Activated CD4-positive, CD25-positive, alpha-beta regulatory T cell treated with anti-CD3 and anti-CD28 coated beads, Interleukin-2, amount 50 U/mL, for 72 hours (primary cell): ENCODE data around the gene CDA.

Source experiments
- DNase-seq: peaks from one replicate; pipeline ENCODE4 v3.0.0; 2021

CDA gene

DNA sequence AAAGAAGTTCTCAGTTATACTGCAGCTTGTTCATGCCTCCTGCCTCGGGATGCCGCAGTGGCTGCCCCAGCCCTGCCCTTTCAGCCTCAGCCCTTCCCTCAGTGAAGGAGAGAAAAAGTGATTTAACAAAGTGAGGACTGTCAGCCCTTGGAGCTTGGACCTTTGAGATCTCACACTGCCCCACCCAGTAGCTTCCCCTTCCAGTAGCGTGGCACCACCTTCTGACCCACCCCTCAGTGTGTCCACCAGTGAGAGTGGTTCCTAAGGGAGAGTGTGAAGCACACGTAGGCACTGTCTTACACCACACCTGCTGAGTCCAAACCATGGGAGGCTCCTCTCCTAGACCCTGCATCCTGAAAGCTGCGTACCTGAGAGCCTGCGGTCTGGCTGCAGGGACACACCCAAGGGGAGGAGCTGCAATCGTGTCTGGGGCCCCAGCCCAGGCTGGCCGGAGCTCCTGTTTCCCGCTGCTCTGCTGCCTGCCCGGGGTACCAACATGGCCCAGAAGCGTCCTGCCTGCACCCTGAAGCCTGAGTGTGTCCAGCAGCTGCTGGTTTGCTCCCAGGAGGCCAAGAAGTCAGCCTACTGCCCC is at the start of gene CDA:
Gene CDA, plus strand, starts transcription at position 464 of the 592 bp plus-strand sequence. Its CDS starts 33 bp downstream, at position 497.
- no peak for DNase-seq

DNA sequence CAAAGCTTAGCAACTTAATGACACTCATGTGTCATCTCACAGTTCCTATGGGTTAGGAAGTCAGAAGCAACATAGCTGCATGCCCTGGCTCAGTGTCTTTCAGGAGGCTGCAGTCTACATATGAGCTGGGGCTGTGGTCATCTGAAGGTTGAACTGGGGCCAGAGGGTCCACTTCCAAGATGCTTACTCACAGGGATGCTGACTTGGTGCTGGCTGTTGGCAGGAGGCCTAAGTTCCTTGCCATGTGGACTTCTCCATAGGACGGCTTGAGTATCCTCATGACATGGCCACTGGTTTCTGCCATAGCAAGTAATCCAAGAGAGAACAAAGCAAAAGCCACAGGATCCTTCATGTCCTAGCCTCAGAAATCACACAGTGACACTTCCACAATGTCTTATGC is 48.6 kb upstream of the CDA start:
- DNase-seq: no peak

DNA sequence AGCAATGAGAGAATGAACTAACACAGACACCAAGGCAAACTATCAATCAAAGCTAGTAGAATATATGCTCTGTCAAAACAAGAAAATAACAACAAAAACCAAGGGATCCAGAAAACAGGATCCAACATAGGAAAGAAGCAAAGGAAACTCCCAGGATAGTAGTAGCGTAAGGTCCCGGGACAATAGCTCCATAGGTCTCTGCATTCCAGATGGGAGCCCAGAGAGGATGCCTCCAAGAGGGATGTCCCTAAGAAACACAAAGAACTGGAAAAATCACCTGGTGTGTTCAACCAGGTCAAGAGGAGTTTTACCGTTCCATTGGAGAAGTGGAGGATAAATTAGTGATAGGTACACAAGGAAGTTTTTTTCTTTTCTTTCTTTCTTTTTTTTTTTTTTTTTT is 42.3 kb upstream of the CDA start:
- DNase-seq: no peak

DNA sequence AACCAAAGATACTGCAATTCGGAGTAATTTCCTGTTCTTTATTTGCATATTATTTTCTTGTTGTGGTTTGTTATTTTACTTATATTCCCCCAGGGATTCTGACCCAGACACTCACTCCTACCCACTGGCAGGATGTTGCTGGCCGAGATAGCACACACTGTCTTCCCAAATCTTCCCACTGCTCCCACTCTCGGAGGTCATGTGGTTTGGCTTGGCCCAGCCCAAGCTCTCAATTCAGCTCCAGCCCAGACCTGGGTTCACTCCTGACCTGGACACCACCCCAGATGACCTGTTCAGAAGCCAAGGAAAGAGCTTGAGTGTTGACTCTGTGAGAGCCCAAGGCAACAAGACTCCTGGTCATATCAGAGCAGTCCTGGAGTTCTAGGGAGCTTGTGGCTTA is 37.7 kb upstream of the CDA start:
- no peak for DNase-seq

DNA sequence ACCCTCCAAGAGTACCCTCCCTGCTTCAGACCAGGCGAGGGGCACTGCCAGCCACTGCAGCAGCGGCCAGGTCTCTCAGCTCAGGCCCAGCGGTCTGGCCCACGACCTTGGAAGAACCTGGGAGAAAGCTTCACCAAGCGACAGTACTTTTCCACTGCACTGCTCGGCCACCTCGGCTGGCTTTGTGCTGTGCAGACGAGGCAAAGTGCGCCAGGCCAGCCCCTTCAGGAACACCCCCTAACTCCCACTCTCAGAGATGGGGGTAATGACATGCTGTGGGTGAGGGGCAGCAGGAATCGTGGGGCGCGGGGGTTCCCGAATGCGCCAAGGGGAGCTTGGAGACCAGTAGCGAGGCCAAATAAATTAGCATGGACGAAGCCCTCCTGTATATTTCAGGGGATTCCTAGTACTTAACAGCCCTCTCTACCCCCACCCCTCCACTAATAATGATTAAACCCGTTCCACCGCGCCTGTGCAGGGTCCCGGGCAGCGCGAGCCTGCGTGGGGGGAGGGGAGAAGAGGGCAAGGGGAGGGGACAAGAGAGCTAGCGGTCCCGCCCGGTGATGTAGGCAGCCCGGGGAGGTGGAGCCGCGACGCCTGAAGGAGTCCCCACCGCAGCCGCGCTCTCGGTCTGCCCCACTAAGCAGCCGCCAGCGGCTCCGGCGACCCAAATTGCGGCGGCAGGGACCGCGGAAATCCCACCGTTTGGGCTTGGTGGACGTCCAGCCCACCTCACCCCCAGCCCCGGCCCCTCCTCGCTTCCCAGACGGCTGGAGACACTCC is 36.8 kb upstream of the CDA start, which contains the start of gene FAM43B:
Gene FAM43B, plus strand, starts transcription at position 629 of the 783 bp plus-strand sequence. CDS start 401 bp downstream, outside the sequence.
- no peak for DNase-seq

DNA sequence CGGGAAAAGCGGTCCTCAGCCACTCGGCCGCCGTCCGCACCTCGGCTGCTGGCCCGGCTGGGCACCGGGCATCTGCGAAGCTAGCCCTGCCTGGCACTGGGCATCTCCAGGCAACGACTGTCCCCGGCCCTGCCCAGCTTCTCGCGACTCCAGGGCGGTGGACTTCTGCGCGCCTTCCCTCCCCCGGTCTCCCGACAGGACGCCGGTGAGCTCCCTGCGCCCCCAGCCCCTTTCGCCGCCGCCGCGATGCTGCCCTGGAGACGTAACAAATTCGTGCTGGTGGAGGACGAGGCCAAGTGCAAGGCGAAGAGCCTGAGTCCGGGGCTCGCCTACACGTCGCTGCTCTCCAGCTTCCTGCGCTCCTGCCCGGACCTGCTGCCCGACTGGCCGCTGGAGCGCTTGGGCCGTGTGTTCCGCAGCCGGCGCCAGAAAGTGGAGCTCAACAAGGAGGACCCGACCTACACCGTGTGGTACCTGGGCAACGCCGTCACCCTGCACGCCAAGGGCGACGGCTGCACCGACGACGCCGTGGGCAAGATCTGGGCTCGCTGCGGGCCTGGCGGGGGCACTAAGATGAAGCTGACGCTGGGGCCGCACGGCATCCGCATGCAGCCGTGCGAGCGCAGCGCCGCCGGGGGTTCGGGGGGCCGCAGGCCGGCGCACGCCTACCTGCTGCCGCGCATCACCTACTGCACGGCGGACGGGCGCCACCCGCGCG is 36.0 kb upstream of the CDA start:
- no peak for DNase-seq

DNA sequence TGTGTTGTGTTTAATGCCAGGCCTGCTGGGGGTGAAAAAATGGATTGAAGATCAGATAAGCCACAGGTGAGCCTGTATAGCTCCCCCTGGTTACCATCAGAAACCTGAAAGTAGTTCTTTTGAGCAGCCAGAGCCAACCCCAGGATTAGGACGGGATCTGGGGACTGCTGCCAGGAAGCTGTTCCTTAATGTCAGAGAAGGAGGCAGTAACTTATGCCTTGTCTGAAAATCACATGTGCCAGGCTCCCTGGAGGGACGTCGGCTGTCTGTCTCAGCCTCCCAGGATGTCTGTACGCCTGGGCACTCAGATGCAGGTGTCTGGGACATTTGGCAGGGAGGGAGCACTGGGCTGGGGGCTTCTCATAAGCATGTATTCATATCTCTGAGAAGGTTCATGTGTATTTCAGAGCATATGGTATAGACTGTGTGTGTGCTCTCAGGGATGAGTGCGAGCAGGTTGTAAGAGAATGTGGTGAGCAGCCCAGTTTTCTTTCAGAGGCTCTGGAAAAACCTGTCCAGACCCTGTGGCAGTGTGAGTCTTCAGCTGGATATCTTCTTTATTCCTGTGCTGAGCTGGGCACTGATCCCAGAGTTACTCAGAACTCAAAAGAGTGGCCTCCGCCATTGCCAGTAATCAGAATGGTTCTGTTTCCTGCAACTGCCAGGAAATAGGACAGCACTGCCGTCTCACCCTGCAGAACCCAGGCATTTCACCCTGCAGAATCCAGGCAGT is 33.7 kb upstream of the CDA start:
- no peak for DNase-seq

DNA sequence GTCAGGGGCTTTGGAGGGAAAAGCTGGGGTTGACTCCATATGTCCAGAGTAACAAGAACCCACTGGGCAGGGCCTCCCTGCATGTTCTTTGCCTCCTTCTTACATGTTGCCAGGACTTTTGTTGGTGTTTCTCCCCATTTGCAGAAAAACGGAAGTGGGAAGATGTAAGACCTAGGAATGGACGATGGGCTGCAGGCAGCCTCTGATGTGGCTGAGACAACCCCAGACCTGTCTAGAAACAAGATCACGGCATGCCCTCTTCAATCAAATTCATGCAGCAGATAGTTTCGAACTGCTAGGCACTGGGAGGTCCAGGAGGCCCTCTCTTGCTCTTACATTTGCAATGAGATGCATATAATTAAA is 33.2 kb upstream of the CDA start:
- DNase-seq: no peak

DNA sequence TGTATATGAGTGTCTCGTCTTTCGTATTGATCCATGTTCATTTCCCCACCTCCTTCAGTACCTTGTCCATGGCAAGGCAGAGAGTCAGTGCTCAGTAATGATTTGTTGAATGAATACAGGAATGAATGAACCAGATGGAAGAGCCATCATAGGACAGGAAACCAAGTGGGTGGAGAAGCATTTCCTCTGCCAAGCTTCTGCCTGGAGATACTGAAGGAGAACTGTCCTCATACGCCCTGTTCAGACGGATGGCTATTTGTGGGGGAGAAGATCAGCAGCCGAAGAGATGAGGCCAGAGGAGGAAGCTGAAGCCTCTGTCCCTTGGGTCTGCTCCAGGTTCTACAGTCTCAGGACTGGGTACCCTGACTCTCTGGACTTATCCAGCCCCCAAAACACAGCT is 30.7 kb upstream of the CDA start:
- DNase-seq: no peak

DNA sequence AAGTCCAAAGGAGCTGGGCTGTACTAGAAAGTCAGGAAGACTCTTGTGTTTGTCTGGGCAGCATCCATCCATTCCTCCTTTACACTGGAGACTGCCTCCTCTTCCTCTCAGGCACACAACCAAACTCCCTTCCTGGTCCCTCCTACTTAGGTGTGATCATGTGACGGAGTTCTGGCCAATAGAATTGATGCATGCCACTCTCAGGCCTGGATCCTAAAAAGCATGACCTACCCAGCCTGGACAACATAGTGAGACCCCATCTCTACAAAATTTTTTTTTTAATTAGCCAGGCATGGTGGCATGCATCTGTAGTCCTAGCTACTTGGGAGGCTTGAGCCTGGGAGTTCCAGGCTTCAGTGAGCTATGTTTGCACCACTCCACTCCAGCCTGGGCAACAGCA is 27.9 kb upstream of the CDA start:
- DNase-seq: no peak

DNA sequence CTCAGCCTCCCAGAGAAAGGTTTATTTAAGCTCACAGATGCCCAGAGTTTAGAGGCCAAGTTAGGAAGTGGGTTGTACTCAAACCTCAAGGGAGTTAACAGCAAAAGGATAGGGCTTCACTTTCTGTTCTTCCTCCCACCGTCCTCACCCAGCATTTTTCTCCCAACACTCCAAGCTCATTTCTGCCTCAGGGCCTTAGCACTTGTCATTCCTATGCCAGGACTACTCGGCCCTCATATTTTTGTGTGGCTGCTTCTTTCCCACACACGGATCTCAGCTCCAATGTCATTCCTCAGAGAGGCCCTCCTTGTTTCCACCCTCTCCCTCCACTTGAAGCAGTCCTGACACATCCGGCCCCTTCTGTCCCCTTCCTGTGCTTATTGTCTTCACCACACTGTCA is 23.7 kb upstream of the CDA start:
- DNase-seq: no peak

DNA sequence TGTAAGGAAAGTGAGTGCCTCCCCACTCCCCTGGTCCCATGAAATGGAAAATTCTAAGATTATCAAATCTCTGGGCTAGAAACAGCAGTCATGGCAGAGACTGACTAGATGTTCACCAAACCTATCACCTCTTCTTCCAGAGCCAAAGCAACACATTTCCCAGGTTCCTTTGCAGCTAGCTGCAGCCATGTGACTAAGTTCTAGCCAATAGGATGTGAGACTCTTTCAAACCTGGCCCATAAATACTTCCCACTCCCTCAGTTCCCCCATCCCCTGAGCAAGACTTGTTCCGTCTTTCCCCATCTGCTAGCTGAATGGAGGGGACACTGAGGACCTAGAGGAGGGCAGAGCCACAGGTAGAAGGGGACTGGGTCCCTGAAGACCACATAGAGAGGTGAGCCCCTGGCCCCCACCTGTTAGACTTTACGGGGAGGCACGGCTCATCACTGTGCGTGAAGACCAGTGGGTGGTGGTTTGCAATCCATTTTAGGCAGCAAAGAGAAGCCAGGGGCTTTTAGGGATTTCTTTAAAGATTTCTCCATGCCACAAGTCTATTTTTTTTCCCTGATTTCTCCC is 19.3 kb upstream of the CDA start:
- no peak for DNase-seq

DNA sequence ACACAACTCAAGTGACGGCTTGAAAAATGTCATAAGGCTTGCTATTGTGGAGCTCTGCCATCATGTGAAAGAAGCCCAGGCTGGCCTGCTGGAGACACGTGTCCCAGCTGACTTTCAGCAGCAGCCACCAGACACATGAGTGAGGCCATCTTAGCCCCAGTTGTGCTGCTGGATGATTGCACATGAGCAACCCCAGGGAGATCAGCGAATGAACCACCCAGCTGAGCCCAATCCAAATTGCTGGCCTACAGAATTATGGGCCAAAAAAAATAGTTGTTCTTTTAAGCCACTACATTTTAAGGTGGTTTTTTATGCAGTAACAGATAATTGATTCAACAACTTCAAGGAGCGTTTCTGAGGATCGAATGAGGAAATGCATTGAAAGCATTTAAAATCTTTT is 17.5 kb upstream of the CDA start:
- DNase-seq: no peak

DNA sequence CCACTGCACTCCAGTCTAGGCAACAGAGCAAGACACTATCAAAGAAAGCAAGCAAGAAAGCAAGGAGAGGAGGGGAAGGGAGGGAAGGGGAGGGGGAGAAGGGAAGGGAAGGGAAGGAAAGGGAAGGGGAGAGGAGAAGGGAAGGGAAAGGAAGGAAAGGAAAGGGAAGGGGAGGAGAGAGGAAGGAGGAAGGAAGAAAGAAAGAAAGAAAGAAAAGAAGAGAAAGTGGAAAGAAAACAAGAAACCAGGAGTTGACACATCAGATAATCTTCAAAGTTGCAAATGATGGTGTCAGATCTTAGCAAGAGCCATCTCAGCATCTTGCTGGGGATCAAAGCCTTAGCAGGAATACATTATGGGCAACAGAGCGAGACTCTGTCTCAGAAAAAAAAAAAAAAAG is 14.9 kb upstream of the CDA start:
- DNase-seq: no peak

DNA sequence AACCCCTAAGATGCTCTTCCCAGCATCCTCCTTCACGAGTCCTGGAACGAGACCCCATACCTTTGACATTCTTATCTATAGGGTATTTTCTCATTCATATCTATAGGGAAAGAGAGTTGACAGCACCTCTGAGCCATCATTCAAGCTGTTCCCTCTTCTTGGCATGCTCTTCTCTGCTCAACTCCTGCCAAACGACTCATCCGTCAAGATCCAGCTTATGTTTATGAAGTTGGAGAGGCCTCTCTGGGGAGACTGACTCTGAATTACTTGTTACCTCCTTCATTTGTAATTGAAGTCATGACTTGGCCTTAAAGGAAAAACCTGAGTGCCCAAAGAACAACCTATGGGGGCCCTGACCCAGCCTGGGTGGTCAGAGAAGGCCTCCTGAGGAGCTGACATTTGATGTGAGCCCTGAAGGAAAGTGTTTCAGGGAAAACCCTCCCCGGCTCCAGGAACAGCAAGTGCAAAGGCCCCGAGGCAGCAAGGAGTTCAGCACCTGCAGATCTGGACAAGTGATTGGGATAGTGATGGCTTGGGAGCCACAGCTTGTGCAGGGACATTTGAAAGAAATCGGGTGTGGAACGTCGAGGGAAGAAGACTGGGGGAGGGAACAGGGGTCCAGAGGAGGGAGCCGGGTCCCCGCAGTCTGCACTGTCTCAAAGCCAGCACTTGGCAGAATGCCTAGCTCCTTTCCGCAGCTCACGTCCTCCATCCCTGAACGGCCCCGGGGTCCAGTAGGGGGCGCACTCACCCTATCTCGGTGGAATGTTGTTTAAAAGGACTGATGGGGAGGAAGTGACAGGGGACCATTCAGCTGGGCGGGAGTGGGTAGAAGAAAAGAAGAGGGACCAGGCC is 14.0 kb upstream of the CDA start:
- no peak for DNase-seq

DNA sequence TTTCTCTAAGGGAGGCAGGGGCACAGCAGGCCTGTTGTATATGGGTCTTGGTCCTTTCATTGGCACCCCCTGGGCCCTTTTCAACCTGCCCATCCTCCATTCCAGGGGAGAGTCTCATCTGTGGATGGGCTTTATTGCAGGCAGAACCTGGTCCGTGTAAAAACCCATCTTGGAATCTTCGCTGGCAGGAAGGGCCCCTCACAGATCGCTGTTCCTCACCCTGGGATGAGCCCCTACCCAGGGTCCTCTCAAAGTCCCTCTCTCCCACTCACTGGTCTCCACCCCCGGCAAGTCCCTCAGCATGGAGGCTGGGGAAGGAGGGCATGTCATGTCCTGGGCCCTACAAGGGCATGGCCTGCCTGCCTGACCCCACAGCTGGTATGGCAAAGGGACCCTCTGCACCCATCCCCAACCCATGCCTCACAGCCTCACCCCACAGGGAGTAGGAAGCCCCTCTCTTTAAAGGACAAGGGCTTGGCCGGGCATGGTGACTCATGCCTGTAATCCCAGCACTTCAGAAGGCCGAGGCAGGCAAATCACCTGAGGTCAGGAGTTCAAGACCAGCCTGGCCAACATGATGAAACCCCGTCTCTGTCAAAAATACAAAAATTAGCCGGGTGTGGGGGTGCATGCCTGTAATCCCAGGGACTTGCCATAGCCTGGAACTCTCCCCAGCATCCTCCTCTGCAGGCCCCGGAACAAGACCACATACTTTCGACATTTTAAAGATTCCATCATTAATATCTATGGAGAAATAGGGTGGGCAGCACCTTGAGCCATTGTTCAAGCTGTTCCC is 13.2 kb upstream of the CDA start:
- no peak for DNase-seq

DNA sequence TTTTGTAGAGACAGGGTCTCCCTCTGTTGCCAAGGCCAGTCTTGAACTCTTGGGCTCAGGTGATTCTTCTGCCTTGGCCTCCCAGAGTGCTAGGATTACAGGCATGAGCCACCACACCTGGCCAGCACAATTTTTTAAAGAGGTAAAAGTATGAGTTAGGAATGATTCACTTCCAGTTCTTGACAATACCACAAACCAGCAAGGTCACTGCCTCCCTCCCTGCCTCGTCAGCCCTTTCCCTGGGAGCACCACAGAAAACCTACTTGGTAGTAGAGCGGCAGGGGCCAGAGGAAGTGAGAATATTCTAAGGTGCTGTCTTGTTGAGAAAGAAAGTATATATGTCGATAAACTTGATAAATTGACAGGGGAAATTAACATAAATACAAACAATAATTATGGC is 10.8 kb upstream of the CDA start:
- DNase-seq: no peak

DNA sequence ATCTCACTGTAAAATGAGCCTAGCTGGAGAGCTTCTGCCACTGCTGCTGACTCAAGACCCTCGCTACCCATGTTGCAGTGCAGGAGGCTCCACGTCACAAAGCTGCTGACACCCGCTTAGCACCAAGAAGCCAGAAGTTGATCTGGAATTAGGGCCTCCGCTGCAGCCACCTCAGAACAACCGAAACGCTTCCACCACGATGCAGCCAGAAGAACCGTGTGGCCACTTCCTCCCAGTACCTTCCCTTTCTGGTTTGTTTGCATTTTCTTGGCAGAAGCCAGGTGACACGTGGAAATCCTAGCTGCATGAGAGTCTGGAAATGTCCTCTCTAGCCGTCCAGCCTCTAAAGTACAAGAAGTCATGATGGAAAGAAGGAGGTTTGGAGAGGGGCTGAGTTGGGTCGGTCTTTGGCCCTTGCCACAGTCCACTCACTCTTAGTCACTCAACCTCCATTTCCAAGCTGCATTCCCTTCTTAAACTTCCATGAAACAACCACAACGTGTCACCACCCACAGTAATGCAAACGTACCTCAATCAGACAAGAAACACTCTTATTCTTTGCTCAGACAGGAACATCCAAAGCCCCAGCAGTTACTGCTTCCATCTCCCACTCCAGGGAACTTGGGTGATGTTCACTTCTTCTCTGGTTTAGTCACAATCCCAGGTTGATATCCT is 10.0 kb upstream of the CDA start:
- no peak for DNase-seq

DNA sequence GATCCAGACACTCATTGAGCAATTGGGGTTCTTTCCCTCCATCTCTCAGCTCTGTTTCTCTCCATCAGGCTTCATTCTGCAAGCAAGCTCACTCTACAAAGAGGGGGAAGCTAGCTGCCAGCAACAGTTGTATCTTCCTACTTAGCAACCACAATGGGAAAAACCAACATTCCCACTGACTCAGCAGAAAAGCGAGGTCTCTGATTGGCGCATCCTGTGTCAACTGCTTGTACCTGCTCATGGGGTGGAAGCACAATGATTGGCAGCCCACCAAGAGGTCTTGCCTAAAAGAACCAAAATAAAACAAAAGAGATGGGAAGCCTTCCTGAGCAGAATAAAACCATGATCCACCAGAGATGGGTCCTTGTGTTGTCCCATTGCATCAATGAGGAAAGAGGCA is 4.0 kb upstream of the CDA start:
- DNase-seq: no peak

DNA sequence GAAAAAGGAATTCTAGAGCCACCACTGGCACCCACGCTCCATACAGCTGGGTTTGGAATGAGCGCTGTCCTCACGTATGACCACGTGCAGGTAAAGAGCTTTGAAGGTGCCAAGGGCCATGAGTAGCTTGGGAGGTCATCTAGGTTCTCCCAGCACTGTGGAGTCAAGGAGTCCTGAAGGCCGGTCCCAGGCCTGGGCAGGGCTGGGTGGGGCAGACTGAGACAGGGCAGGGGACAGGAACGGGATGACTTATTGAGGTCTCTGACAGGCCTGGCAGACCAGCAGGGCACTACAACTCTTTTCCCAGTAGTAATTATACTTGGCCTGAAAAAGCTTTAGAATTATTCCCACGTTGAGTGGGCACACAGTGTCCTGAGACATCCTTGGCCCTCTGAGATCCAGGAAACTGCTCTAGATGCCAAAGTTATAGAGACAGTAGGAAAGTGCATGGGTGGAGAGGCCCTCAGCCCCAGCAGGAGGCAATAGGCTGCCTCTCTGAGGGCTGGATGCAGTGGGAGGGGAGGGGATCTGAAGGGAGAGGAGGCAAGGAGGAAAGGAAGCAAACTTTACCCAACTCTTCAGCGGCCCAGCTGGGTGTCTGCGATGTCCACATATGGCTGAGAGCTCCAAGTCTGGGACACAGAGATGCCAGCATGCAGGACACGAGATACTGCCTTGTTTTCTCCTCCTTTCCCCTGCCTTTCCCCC is 1.8 kb upstream of the CDA start:
- no peak for DNase-seq
